Measurements from ENCODE around the gene PTPRK. TPM values are rescaled to one million over a fixed set of nuclear protein-coding genes. Genes with fewer than 3 reads are reported as not detected.

PTPRK gene
- total and polyA plus RNA-seq, 2 of the 13 experiments (the other 11 are each of a cell fraction or from before 2014, with no cell fraction given): 43.6 to 98.3 TPM

- TF ChIP-seq GRHL1 (CRISPR knock-in tag; conservative IDR thresholded peaks at IDR 0.05) (no peak), IKZF4 (CRISPR knock-in tag; IDR thresholded peaks at IDR 0.05; ENCODE audit: borderline replicate concordance, low read depth, not compliant biosample characterization) (no peak), NCOA5 (CRISPR knock-in tag; IDR thresholded peaks at IDR 0.05) (no peak), ZNF207 (IDR thresholded peaks at IDR 0.05; ENCODE audit: borderline replicate concordance) (no peak), GABPB1 (CRISPR knock-in tag; IDR thresholded peaks at IDR 0.05) (no peak), YEATS4 (CRISPR knock-in tag; IDR thresholded peaks at IDR 0.05; ENCODE audit: borderline replicate concordance) (no peak), MIER3 (CRISPR knock-in tag; IDR thresholded peaks at IDR 0.05; ENCODE audit: borderline replicate concordance) (no peak), ZBTB26 (CRISPR knock-in tag; IDR thresholded peaks at IDR 0.05; ENCODE audit: borderline replicate concordance) (no peak), USF2 (IDR thresholded peaks at IDR 0.05; ENCODE audit: low read depth, low read length) (no peak), USF2 (CRISPR knock-in tag; IDR thresholded peaks at IDR 0.05; ENCODE audit: borderline replicate concordance) (no peak), CBFB (CRISPR knock-in tag; IDR thresholded peaks at IDR 0.05) (no peak)
These were observed 132.0 kb downstream of the PTPRK start (continued) for GRCh38 chr6:128388380-128388779.

Measured in HepG2 (cell line).